H9 (cell line): Measurements from ENCODE around the gene VDR. TPM values are rescaled to one million over a fixed set of nuclear protein-coding genes. Genes with fewer than 3 reads are reported as not detected.

Source experiments
- DNase-seq: peaks from one replicate; pipeline ENCODE4 v3.0.0-alpha.2; 2017
- H2AFZ ChIP-seq: one replicate; pipeline ENCODE4 v1.6.1; 2013; ENCODE audit warnings: mild to moderate bottlenecking, low read length, control low read depth, moderate library complexity
- H2AK5ac ChIP-seq: 2 replicates; pipeline ENCODE4 v1.6.1; 2013; ENCODE audit warnings: low read length, control low read depth, mixed read lengths; ENCODE audit not compliant: insufficient read length
- H2BK120ac ChIP-seq: one replicate; pipeline ENCODE4 v1.6.1; 2013; ENCODE audit warnings: low read depth, mild to moderate bottlenecking, low read length, control low read depth, inconsistent platforms; ENCODE audit not compliant: poor library complexity, severe bottlenecking
- H2BK12ac ChIP-seq: 2 replicates; pipeline ENCODE4 v1.6.1; 2013; ENCODE audit warnings: low read length, control low read depth, mixed read lengths, low read depth; ENCODE audit not compliant: insufficient read length
- H2BK15ac ChIP-seq: 2 replicates; pipeline ENCODE4 v1.6.1; 2013; ENCODE audit warnings: low read depth, low read length, control low read depth
- H2BK20ac ChIP-seq: one replicate; pipeline ENCODE4 v1.6.1; 2013; ENCODE audit warnings: low read depth, mild to moderate bottlenecking, low read length, control low read depth, inconsistent platforms; ENCODE audit not compliant: poor library complexity, severe bottlenecking
- H2BK5ac ChIP-seq: 2 replicates; pipeline ENCODE4 v1.6.1; 2013; ENCODE audit warnings: low read length, control low read depth, mixed read lengths; ENCODE audit not compliant: insufficient read length
- H3K14ac ChIP-seq: 2 replicates; pipeline ENCODE4 v1.6.1; 2013; ENCODE audit warnings: low read length, control low read depth; ENCODE audit not compliant: insufficient read depth
- H3K18ac ChIP-seq: 2 replicates; pipeline ENCODE4 v1.6.1; 2013; ENCODE audit warnings: low read depth, mild to moderate bottlenecking, mixed read lengths, low read length, control low read depth; ENCODE audit not compliant: insufficient read length
- H3K23ac ChIP-seq: 2 replicates; pipeline ENCODE4 v1.6.1; 2013; ENCODE audit warnings: low read length, control low read depth, mixed read lengths, low read depth; ENCODE audit not compliant: insufficient read length
- H3K23me2 ChIP-seq: 2 replicates; pipeline ENCODE4 v1.6.1; 2013; ENCODE audit warnings: low read depth, mild to moderate bottlenecking, mixed read lengths, low read length, control low read depth; ENCODE audit not compliant: insufficient read length, poor library complexity, severe bottlenecking
- H3K27ac ChIP-seq: 2 replicates; pipeline ENCODE4 v1.5.1; 2013; ENCODE audit warnings: low read length, control low read depth, mixed read lengths, low read depth; ENCODE audit not compliant: insufficient read length
- H3K27me3 ChIP-seq: 2 replicates; pipeline ENCODE4 v1.6.1; 2013; ENCODE audit warnings: low read length, control low read depth, inconsistent platforms; ENCODE audit not compliant: insufficient read depth
- H3K4ac ChIP-seq: 2 replicates; pipeline ENCODE4 v1.6.1; 2013; ENCODE audit warnings: low read depth, mild to moderate bottlenecking, control low read depth, inconsistent platforms, low read length, moderate library complexity
- H3K4me1 ChIP-seq: 2 replicates; pipeline ENCODE4 v1.6.1; 2013; ENCODE audit warnings: low read length, control low read depth, inconsistent platforms; ENCODE audit not compliant: insufficient read depth
- H3K4me2 ChIP-seq: 2 replicates; pipeline ENCODE4 v1.6.1; 2013; ENCODE audit warnings: low read length, control low read depth, mixed read lengths; ENCODE audit not compliant: insufficient read length, insufficient read depth
- H3K56ac ChIP-seq: 2 replicates; pipeline ENCODE4 v1.6.1; 2013; ENCODE audit warnings: low read depth, mild to moderate bottlenecking, mixed read lengths, low read length, control low read depth; ENCODE audit not compliant: insufficient read length
- H3K79me1 ChIP-seq: 2 replicates; pipeline ENCODE4 v1.6.1; 2013; ENCODE audit warnings: low read depth, mild to moderate bottlenecking, moderate library complexity, low read length, control low read depth, inconsistent platforms; ENCODE audit not compliant: insufficient read depth, poor library complexity, severe bottlenecking
- H3K79me2 ChIP-seq: 2 replicates; pipeline ENCODE4 v1.6.1; 2013; ENCODE audit warnings: low read length, control low read depth, inconsistent platforms; ENCODE audit not compliant: insufficient read depth
- H3K9ac ChIP-seq: 2 replicates; pipeline ENCODE4 v1.6.1; 2013; ENCODE audit warnings: low read length, control low read depth, mixed read lengths; ENCODE audit not compliant: insufficient read length; ENCODE audit errors: extremely low read depth
- H3K9me3 ChIP-seq: one replicate; pipeline ENCODE4 v1.6.1; 2013; ENCODE audit warnings: low read depth, low read length, inconsistent platforms; ENCODE audit not compliant: control insufficient read depth
- H3T11ph ChIP-seq: one replicate; pipeline ENCODE4 v1.6.1; 2013; ENCODE audit warnings: mild to moderate bottlenecking, low read length, control low read depth, inconsistent platforms
- H4K20me1 ChIP-seq: one replicate; pipeline ENCODE4 v1.6.1; 2013; ENCODE audit not compliant: control insufficient read depth, insufficient read length, insufficient read depth
- H4K5ac ChIP-seq: 2 replicates; pipeline ENCODE4 v1.6.1; 2013; ENCODE audit warnings: low read depth, mild to moderate bottlenecking, mixed read lengths, low read length, control low read depth; ENCODE audit not compliant: insufficient read length
- H4K8ac ChIP-seq: replicated peaks from 2 replicates; pipeline ENCODE4 v1.6.1; 2013; ENCODE audit warnings: low read length, control low read depth, mixed read lengths, low read depth; ENCODE audit not compliant: insufficient read length
- H4K91ac ChIP-seq: 2 replicates; pipeline ENCODE4 v1.6.1; 2013; ENCODE audit warnings: low read depth, mild to moderate bottlenecking, moderate library complexity, mixed read lengths, low read length, control low read depth; ENCODE audit not compliant: insufficient read length
- H3K27ac Mint-ChIP-seq, 3 experiments: 2 replicates in 2 of 3; 3 replicates in 1 of 3; pipeline ENCODE4 v1.8.0; 2020 to 2021; ENCODE audit warnings: mixed read lengths in 3 of 3, mild to moderate bottlenecking in 1 of 3, moderate library complexity in 1 of 3
- H3K27me3 Mint-ChIP-seq: 2 replicates; pipeline ENCODE4 v1.8.0; 2021; ENCODE audit warnings: low read depth, mild to moderate bottlenecking, moderate library complexity, mixed read lengths
- H3K36me3 Mint-ChIP-seq, 3 experiments: 2 replicates in 2 of 3; 3 replicates in 1 of 3; pipeline ENCODE4 v1.8.0; 2020 to 2021; ENCODE audit warnings: low read depth in 3 of 3, mixed read lengths in 3 of 3; ENCODE audit not compliant: insufficient read depth in 1 of 3
- H3K4me1 Mint-ChIP-seq, 2 experiments: 2 replicates each; pipeline ENCODE4 v1.8.0; 2020; ENCODE audit warnings: mixed read lengths in 2 of 2
- H3K4me3 Mint-ChIP-seq, 2 experiments: 2 replicates in 1 of 2; 3 replicates in 1 of 2; pipeline ENCODE4 v1.8.0; 2020 to 2021; ENCODE audit warnings: mild to moderate bottlenecking in 2 of 2, mixed read lengths in 2 of 2, moderate library complexity in 1 of 2
- H3K9me3 Mint-ChIP-seq, 2 experiments: 2 replicates in 1 of 2; 3 replicates in 1 of 2; pipeline ENCODE4 v1.8.0; 2020; ENCODE audit warnings: mild to moderate bottlenecking in 2 of 2, mixed read lengths in 2 of 2, moderate library complexity in 1 of 2
- CTCF ChIP-seq: fragments of 200-600 bp; sonication (generic); conservative IDR thresholded peaks from 3 replicates; pipeline ENCODE4 v1.8.0; 2021; ENCODE audit warnings: antibody characterized with exemption, mild to moderate bottlenecking
- WGBS: extraction: QIAGEN DNeasy Blood & Tissue Kit; methylation state at CpG from one replicate; pipeline ENCODE4 v1.1.7; 2013; ENCODE audit warnings: missing lambda C conversion rate, low lambda C conversion rate, mixed read lengths; ENCODE audit not compliant: insufficient read length; ENCODE audit errors: extremely low coverage; 5-methylcytosine and 5-hydroxymethylcytosine counted together
- total RNA-seq: library from RNA; stranded (reverse); gene quantifications from 2 replicates; pipeline ENCODE4 v1.2.1, GENCODE V29; 2021

The VDR gene
- total RNA-seq, 1 experiment from 2014 or later: 0.61 TPM

DNA sequence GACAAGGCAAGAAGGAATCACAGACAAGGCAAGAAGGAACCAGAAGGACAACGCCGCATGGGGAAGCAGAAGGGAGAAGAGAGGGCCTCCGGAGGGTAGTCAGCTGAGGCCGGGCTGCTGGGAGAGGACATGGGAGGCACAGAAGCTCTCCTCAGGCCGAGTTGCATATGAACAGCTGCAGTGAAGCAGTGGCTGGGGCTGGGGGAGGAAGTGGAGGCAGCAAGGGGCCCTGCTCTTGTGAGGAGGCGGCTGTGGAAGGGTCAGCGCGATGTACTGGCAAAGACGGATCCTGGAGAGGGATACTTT, 36.6 kb upstream of the VDR start:
- Histone ChIP-seq H2BK12ac (no peak overlapping the region), H2AFZ (no peak overlapping the region), H3K56ac (no peak overlapping the region), H3K14ac (0 out of 2 replicates have a peak overlapping the region, but pooled peaks have one; percentile 16), H2BK20ac (no peak overlapping the region), H3K18ac (no peak overlapping the region), H4K20me1 (peaks cover 2% of the 10 kb centered on the region), H3K27ac (no peak overlapping the region), H4K8ac (no peak overlapping the region), H3T11ph (no peak overlapping the region), H3K23ac (no peak overlapping the region), H2BK15ac (no peak overlapping the region), H3K79me1 (no peaks in the 10 kb centered on the region), H3K4me2 (no peak overlapping the region), H3K27me3 (no peaks in the 10 kb centered on the region), H3K9me3 (no peaks in the 10 kb centered on the region), H2BK5ac (no peak overlapping the region), H3K79me2 (no peaks in the 10 kb centered on the region), H2BK120ac (no peak overlapping the region), H3K4ac (no peak overlapping the region), H3K23me2 (peaks cover 2% of the 10 kb centered on the region), H4K91ac (no peak overlapping the region), H2AK5ac (no peak overlapping the region), H3K9ac (no peak overlapping the region), H4K5ac (no peak overlapping the region), H3K4me1 (no peaks in the 10 kb centered on the region)
- peaks cover 9 to 20% of the 10 kb centered on the region in 2 experiments for H3K4me1 Mint-ChIP-seq
- H3K27ac Mint-ChIP-seq: no peak overlapping the region
- no peak overlapping the region for H3K4me3 Mint-ChIP-seq
- peaks cover 33% of the 10 kb centered on the region for H3K27me3 Mint-ChIP-seq
- WGBS: no CpG with 5 or more reads among the region's 9 CpGs
- no peaks in the 10 kb centered on the region; a peak in 1 of 5 replicates for H3K9me3 Mint-ChIP-seq
- no peaks in the 10 kb centered on the region for H3K36me3 Mint-ChIP-seq
- no peak for TF ChIP-seq CTCF
- peak; percentile 46 for DNase-seq
